Measurements from ENCODE around the gene TGDS. TPM values are rescaled to one million over a fixed set of nuclear protein-coding genes. Genes with fewer than 3 reads are reported as not detected.
"Not testable (repeated sequence)": the region's sequence is repeated elsewhere in the genome, so short reads cannot be mapped to it uniquely, and the experiment has no call there.

Gene TGDS
- 10 to 100 TPM in 2 of 4 donors, 1 to 10 TPM in 2; 2.5 to 17.9 (median 9.8) TPM for total RNA-seq

GRCh38 chr13:94595950-94596574, at the start of gene TGDS:
TSS of gene TGDS (minus strand) at chr13:94596152. CDS start at chr13:94596136, 16 bp downstream.
- Histone ChIP-seq H3K27me3 (no peaks in the 10 kb centered on the region), H3K27ac (peak within 1 kb of the TSS; percentile 79 to 90 (median 88)), H3K4me3 (peak within 1 kb of the TSS; percentile 74 to 93 (median 88)), H3K4me1 (peaks cover 9 to 32% (median 20%) of the 10 kb centered on the region in 3 donors), H3K9me3 (no peaks in the 10 kb centered on the region), H3K36me3 (peaks cover 0 to 21% (median 6%) of the 10 kb centered on the region in 3 donors)
- intact Hi-C loops (cut with DNase I) = no loop called here
- 0 to 1% methylated on average over 4 to 32 of the region's 41 CpGs for WGBS, 2 donors
- TF ChIP-seq CTCF (IDR thresholded peaks at IDR 0.05) = peak in 2 of 6 experiments; percentile 12 to 47
- TF ChIP-seq POLR2A (IDR thresholded peaks at IDR 0.05) = peak in 3 of 4 donors; percentile 48 to 82 (median 73)
- DNase-seq = peak; percentile 42

GRCh38 chr13:94641409-94641941, 45.5 kb upstream of the TGDS start:
- Histone ChIP-seq H3K27ac (peak overlapping the region in 1 of 4 donors; percentile 38), H3K4me1 (peaks cover 5 to 28% (median 9%) of the 10 kb centered on the region in 3 donors), H3K4me3 (no peak overlapping the region), H3K9me3 (no peaks in the 10 kb centered on the region), H3K36me3 (no peaks in the 10 kb centered on the region), H3K27me3 (no peaks in the 10 kb centered on the region)
- TF ChIP-seq CTCF (IDR thresholded peaks at IDR 0.05) = no peak
- TF ChIP-seq POLR2A (IDR thresholded peaks at IDR 0.05) = no peak
- WGBS, 2 donors = 13 to 16% methylated on average over 3 of the region's 3 CpGs
- DNase-seq = no peak
- intact Hi-C loops (cut with DNase I) = no loop called here

GRCh38 chr13:94640721-94641120, 44.8 kb upstream of the TGDS start:
- Histone ChIP-seq H3K27ac (peak overlapping the region in 1 of 4 donors; percentile 38), H3K4me1 (peaks cover 5 to 28% (median 9%) of the 10 kb centered on the region in 3 donors), H3K9me3 (no peaks in the 10 kb centered on the region), H3K27me3 (no peaks in the 10 kb centered on the region), H3K36me3 (no peaks in the 10 kb centered on the region), H3K4me3 (no peak overlapping the region)
- WGBS, 2 donors = 17 to 30% methylated on average over 2 of the region's 2 CpGs
- intact Hi-C loops (cut with DNase I) = no loop called here
- no peak for DNase-seq
- TF ChIP-seq CTCF (IDR thresholded peaks at IDR 0.05) (no peak), POLR2A (IDR thresholded peaks at IDR 0.05) (no peak)

- H3K27ac ChIP-seq = not testable (repeated sequence)
- WGBS, 2 donors = 94 to 98% methylated on average over 3 of the region's 3 CpGs
Observed at GRCh38 chr13:94637677-94638076, 41.7 kb upstream of the TGDS start.

GRCh38 chr13:94636942-94637578, 41.1 kb upstream of the TGDS start:
- no peak overlapping the region for H3K4me3 ChIP-seq
- no peak for TF ChIP-seq CTCF (IDR thresholded peaks at IDR 0.05)
- no peak for TF ChIP-seq POLR2A (IDR thresholded peaks at IDR 0.05)
- no peaks in the 10 kb centered on the region for H3K36me3 ChIP-seq
- intact Hi-C loops (cut with DNase I) = no loop called here
- H3K9me3 ChIP-seq = no peaks in the 10 kb centered on the region
- no peak for DNase-seq
- H3K27me3 ChIP-seq = no peaks in the 10 kb centered on the region
- H3K4me1 ChIP-seq = peaks cover 5 to 23% (median 9%) of the 10 kb centered on the region in 3 donors
- H3K27ac ChIP-seq = no peak overlapping the region
- WGBS, 2 donors = 27 to 59% methylated on average over 1 of the region's 1 CpG

More at GRCh38 chr13:94637677-94638076, 41.7 kb upstream of the TGDS start:
- H3K9me3 ChIP-seq; H3K4me3 ChIP-seq; DNase-seq; H3K36me3 ChIP-seq; H3K27me3 ChIP-seq; intact Hi-C loops (cut with DNase I): not testable (repeated sequence)
- H3K4me1 ChIP-seq = peaks cover 5 to 28% (median 9%) of the 10 kb centered on the region in 3 donors

GRCh38 chr13:94636096-94636495, 40.1 kb upstream of the TGDS start:
- H3K36me3 ChIP-seq; H3K9me3 ChIP-seq; H3K4me3 ChIP-seq; intact Hi-C loops (cut with DNase I); H3K27ac ChIP-seq; H3K27me3 ChIP-seq; DNase-seq: not testable (repeated sequence)
- H3K4me1 ChIP-seq = peaks cover 0 to 13% (median 3%) of the 10 kb centered on the region in 3 donors
- 53 to 65% methylated on average over 5 of the region's 5 CpGs for WGBS, 2 donors

Data from esophagus squamous epithelium (tissue), 5 donors.